AG09319 (cell line): ENCODE measurements around the gene ST14.

Experiments used
- DNase-seq: peaks from one replicate; pipeline ENCODE4 v3.0.0-alpha.2; 2010; ENCODE audit warnings: low read depth; ENCODE audit errors: extremely low read depth
- TF ChIP-seq, protein P1 (sequence below): IDR thresholded peaks from 2 replicates; pipeline ENCODE4 v1.5.1; 2011; ENCODE audit warnings: low read depth, mild to moderate bottlenecking, inconsistent platforms, low read length, moderate library complexity

ST14 gene

DNA sequence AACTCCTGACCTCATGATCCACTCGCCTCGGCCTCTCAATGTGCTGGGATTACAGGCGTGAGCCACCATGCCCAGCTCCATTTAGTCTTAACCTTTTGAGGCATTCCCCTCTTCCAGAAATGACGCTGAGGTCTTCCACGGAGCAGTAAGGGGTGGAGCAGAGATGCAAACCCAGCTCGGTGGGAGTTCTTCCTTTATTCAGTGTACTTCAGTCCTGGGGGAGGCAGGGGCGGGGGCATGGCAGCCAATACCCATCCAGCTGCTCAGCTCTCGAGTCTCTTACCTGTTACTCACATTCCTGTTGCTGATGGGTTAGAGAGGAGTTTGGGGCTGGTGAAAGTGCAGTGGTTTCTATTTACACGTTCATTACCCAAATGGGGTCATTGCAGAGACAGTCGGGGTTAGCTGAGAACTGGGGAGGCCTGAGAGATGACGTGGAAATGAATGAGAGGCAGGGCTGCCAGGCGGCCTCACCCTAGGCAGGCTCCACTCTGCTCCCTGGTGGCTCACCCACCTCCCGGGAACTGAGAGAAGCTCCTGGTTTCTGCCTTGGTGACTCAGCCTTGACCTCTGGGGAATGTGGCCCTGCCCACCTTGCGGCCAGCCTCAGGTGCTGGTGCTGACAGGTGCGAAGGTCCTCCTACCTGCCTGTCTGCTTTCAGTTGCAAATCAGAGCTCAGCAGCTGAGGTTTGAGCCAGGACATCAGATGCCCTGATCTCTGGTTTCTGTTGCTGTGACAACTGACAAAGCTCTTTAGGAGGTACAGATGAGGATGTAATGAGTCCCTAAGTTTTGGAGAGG is 13.4 kb upstream of the ST14 start:
- DNase-seq, result no peak
- TF ChIP-seq, protein P1, sequence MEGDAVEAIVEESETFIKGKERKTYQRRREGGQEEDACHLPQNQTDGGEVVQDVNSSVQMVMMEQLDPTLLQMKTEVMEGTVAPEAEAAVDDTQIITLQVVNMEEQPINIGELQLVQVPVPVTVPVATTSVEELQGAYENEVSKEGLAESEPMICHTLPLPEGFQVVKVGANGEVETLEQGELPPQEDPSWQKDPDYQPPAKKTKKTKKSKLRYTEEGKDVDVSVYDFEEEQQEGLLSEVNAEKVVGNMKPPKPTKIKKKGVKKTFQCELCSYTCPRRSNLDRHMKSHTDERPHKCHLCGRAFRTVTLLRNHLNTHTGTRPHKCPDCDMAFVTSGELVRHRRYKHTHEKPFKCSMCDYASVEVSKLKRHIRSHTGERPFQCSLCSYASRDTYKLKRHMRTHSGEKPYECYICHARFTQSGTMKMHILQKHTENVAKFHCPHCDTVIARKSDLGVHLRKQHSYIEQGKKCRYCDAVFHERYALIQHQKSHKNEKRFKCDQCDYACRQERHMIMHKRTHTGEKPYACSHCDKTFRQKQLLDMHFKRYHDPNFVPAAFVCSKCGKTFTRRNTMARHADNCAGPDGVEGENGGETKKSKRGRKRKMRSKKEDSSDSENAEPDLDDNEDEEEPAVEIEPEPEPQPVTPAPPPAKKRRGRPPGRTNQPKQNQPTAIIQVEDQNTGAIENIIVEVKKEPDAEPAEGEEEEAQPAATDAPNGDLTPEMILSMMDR, result peak; percentile 12

DNA sequence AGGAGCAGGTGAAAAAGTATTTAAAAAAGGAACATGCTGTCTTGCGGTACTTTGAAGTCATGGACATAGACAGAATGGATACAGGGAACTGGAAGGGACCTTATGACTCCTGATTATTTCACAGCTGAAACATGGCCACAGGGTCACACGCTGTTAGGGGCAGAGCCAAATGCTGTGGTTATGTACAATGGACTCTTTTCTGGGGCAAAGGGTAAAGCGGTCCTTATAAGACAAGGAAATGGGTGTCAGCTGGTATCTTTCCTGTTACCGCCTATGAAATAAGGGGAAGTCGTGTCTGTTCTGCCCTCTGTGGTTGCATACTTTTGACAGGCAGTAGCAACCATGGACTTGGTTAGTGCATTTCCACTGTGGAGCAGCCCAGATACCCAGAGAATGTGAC is 12.8 kb upstream of the ST14 start:
- DNase-seq, result no peak
- TF ChIP-seq, protein P1, result no peak

GRCh38 chr11:130148796-130149326 is 10.7 kb upstream of the ST14 start:
- no peak for DNase-seq
- TF ChIP-seq, protein P1, result no peak

DNA sequence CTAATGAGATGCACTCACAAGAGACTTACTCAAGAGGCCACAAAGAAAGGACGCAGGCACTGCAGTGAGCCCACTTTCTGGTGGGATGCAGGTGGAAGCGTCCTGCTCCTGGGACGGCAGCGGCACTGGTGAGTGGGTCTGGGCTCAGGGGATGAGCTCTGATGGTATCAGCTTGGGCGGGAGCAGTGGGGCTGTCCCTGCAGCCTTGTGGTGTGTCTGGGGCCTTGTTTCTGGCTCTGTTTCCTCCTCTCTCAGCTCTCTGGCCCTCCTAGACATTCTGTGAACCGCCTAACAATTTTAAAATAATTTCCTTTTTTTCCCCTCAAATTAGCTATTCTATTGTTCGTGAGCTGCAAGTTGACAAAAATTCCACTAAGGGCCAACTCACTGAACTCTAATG is 8.8 kb upstream of the ST14 start:
- no peak for DNase-seq
- TF ChIP-seq, protein P1, result no peak

- no peak for DNase-seq
- TF ChIP-seq, protein P1, result no peak
Observed at GRCh38 chr11:130151196-130151595, 8.4 kb upstream of the ST14 start.

DNA sequence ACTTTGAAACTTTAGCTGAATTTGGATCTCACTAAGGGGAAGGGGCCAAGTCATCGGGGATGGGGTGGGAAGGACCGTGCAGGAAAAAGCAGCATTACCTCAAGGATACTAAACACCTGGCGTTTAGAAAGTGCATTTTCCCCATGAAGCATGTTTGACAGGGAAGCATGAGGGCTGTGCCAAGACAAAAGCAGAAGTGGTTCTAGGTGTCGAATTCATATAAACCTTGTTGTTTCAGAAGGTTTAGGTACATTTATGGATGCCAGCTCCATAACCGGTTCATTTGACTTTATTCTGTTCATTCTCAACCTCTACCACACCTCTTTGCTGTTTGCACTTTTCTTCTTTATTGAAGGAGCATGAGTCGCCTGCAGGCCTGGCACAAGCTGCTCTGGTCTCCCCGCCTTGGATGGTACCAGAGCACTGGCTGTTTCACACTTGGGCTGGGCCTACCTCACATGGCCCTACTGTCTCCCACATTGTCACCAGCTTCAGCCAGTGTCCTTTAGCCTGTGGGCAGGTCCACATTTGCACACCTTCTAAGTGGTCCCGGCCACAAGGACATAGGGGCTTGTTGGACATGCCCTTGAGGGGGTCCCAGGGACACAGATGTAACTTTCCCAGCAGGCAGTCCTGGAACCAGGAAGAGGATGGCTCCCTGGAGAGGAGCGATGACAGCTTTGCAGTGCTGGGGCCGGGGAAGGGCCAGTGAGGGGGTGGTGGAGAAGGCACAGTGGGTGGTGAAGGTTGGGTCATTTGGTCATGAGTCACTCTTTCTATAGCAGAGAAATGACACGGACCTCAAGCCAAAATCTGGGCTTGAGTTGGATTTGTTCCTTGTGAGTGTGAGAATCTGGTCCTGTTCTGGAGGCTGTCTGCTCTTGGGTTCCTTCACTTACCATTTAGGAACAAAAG is 3.2 kb upstream of the ST14 start:
- no peak for DNase-seq
- TF ChIP-seq, protein P1, result no peak

- no peak for DNase-seq
- TF ChIP-seq, protein P1, result no peak
Observed at GRCh38 chr11:130157101-130157500, 2.5 kb upstream of the ST14 start.
